OCI-LY3 (cell line): ENCODE results near the gene EVPL.
A peak's percentile ranks its signal among the peaks of the same experiment; 100 is the strongest.

Experiments used
- H2AFZ ChIP-seq: fragments of 200-600, 300-600 bp; shearing (Covaris generic); 2 replicates; pipeline ENCODE4 v1.6.0; 2014; ENCODE audit warnings: antibody characterized with exemption, low read depth, low read length
- H3K27ac ChIP-seq: fragments of 200-600, 300-600 bp; sonication (generic); 2 replicates; pipeline ENCODE4 v1.5.1; 2014; ENCODE audit warnings: mild to moderate bottlenecking, low read length, moderate library complexity, mixed read lengths
- H3K27me3 ChIP-seq: fragments of 200-600, 300-600 bp; sonication (generic); 2 replicates; pipeline ENCODE4 v1.6.1; 2014; ENCODE audit warnings: low read depth, low read length, mixed read lengths
- H3K36me3 ChIP-seq: fragments of 200-600, 300-600 bp; sonication (generic); replicated peaks from 2 replicates; pipeline ENCODE3; 2014; ENCODE audit warnings: low read depth, low read length, mixed read lengths
- H3K4me1 ChIP-seq: fragments of 300-600, 200-600 bp; sonication (generic); 2 replicates; pipeline ENCODE4 v1.6.1; 2014; ENCODE audit warnings: low read length, mixed read lengths
- H3K4me2 ChIP-seq: fragments of 200-600, 300-600 bp; sonication (generic); 2 replicates; pipeline ENCODE4 v1.6.1; 2014; ENCODE audit warnings: low read length, mixed read lengths
- H3K4me3 ChIP-seq: fragments of 300-600, 200-600 bp; sonication (generic); 2 replicates; pipeline ENCODE4 v1.5.1; 2014; ENCODE audit warnings: antibody characterized with exemption, mild to moderate bottlenecking, low read length, moderate library complexity
- H3K79me2 ChIP-seq: fragments of 300-600, 200-600 bp; shearing (Covaris generic); 2 replicates; pipeline ENCODE4 v1.6.1; 2014; ENCODE audit warnings: mild to moderate bottlenecking, low read length, mixed read lengths
- H3K9ac ChIP-seq: fragments of 300-600, 200-600 bp; shearing (Covaris generic); 2 replicates; pipeline ENCODE4 v1.6.0; 2014; ENCODE audit warnings: mild to moderate bottlenecking, low read length, moderate library complexity
- H3K9me3 ChIP-seq: fragments of 200-600, 300-600 bp; shearing (Covaris generic); 2 replicates; pipeline ENCODE4 v1.6.1; 2014; ENCODE audit warnings: low read length, mixed read lengths; ENCODE audit not compliant: insufficient read depth
- H4K20me1 ChIP-seq: fragments of 200-600, 300-600 bp; sonication (generic); 2 replicates; pipeline ENCODE4 v1.6.1; 2016; ENCODE audit warnings: low read length, mixed read lengths; ENCODE audit not compliant: insufficient read depth
- EZH2phosphoT487 ChIP-seq: fragments of 200-600 bp; shearing (Covaris generic); IDR thresholded peaks from 2 replicates; pipeline ENCODE4 v1.6.1; 2018; ENCODE audit warnings: antibody characterized with exemption, mixed run types, low read depth
- TF ChIP-seq, protein P1 (sequence below): fragments of 200-600, 300-600 bp; sonication (generic); IDR thresholded peaks from 2 replicates; pipeline ENCODE4 v1.5.1; 2014; ENCODE audit warnings: antibody characterized with exemption, low read length, low read depth

Gene EVPL

GRCh38 chr17:75991396-75991795 is 35.7 kb downstream of the EVPL start:
- no peaks in the 10 kb centered on the region for H3K79me2 ChIP-seq
- no peak overlapping the region for H2AFZ ChIP-seq
- H3K4me2 ChIP-seq, result peak overlapping the region; percentile 42
- H3K27me3 ChIP-seq, result no peaks in the 10 kb centered on the region
- peaks cover 13% of the 10 kb centered on the region for H3K4me1 ChIP-seq
- H3K9ac ChIP-seq, result no peak overlapping the region
- no peak overlapping the region for H3K27ac ChIP-seq
- no peaks in the 10 kb centered on the region for H3K9me3 ChIP-seq
- no peaks in the 10 kb centered on the region for H4K20me1 ChIP-seq
- H3K36me3 ChIP-seq, result peaks cover 6% of the 10 kb centered on the region
- TF ChIP-seq, protein P1, sequence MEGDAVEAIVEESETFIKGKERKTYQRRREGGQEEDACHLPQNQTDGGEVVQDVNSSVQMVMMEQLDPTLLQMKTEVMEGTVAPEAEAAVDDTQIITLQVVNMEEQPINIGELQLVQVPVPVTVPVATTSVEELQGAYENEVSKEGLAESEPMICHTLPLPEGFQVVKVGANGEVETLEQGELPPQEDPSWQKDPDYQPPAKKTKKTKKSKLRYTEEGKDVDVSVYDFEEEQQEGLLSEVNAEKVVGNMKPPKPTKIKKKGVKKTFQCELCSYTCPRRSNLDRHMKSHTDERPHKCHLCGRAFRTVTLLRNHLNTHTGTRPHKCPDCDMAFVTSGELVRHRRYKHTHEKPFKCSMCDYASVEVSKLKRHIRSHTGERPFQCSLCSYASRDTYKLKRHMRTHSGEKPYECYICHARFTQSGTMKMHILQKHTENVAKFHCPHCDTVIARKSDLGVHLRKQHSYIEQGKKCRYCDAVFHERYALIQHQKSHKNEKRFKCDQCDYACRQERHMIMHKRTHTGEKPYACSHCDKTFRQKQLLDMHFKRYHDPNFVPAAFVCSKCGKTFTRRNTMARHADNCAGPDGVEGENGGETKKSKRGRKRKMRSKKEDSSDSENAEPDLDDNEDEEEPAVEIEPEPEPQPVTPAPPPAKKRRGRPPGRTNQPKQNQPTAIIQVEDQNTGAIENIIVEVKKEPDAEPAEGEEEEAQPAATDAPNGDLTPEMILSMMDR, result no peak
- no peak for TF ChIP-seq EZH2phosphoT487
- H3K4me3 ChIP-seq, result no peak overlapping the region

GRCh38 chr17:75987041-75987440 is 40.1 kb downstream of the EVPL start:
- H3K79me2 ChIP-seq, result no peaks in the 10 kb centered on the region
- H3K4me2 ChIP-seq, result no peak overlapping the region
- no peaks in the 10 kb centered on the region for H4K20me1 ChIP-seq
- no peak overlapping the region for H3K27ac ChIP-seq
- H3K4me1 ChIP-seq, result peaks cover 15% of the 10 kb centered on the region
- no peak overlapping the region for H3K4me3 ChIP-seq
- no peak overlapping the region for H2AFZ ChIP-seq
- H3K36me3 ChIP-seq, result no peaks in the 10 kb centered on the region
- no peaks in the 10 kb centered on the region for H3K9me3 ChIP-seq
- H3K27me3 ChIP-seq, result no peaks in the 10 kb centered on the region
- no peak for TF ChIP-seq EZH2phosphoT487
- TF ChIP-seq, protein P1, result no peak
- no peak overlapping the region for H3K9ac ChIP-seq

GRCh38 chr17:75985986-75986385 is 41.1 kb downstream of the EVPL start:
- Histone ChIP-seq H2AFZ (no peak overlapping the region), H3K27me3 (no peaks in the 10 kb centered on the region), H3K4me1 (peaks cover 6% of the 10 kb centered on the region), H3K9ac (no peak overlapping the region), H3K36me3 (no peaks in the 10 kb centered on the region), H3K4me2 (no peak overlapping the region), H3K79me2 (no peaks in the 10 kb centered on the region), H3K9me3 (no peaks in the 10 kb centered on the region), H4K20me1 (no peaks in the 10 kb centered on the region), H3K4me3 (no peak overlapping the region), H3K27ac (no peak overlapping the region)
- TF ChIP-seq, protein P1, result no peak
- no peak for TF ChIP-seq EZH2phosphoT487

GRCh38 chr17:75983501-75984181 is 43.5 kb downstream of the EVPL start:
- Histone ChIP-seq H3K4me1 (peaks cover 13% of the 10 kb centered on the region), H4K20me1 (no peaks in the 10 kb centered on the region), H3K27me3 (no peaks in the 10 kb centered on the region), H2AFZ (no peak overlapping the region), H3K9me3 (no peaks in the 10 kb centered on the region), H3K4me3 (no peak overlapping the region), H3K27ac (no peak overlapping the region), H3K36me3 (no peaks in the 10 kb centered on the region), H3K4me2 (peak overlapping the region; percentile 31), H3K9ac (no peak overlapping the region), H3K79me2 (peaks cover 9% of the 10 kb centered on the region)
- TF ChIP-seq EZH2phosphoT487, result no peak
- TF ChIP-seq, protein P1, result no peak
